Heart right ventricle (tissue), 16 donors: ENCODE data around the gene CFAP298. TPM values are rescaled to one million over a fixed set of nuclear protein-coding genes. Genes with fewer than 3 reads are reported as not detected.

ENCODE experiments used
- ATAC-seq, 8 donors: fragments of 200-7000 bp; cut with Tn5 transposase; one replicate each; pipeline ENCODE4 v1.9.1; 2020; ENCODE audit warnings: mild to moderate bottlenecking in 8 of 8, moderate library complexity in 8 of 8, moderate number of reproducible peaks in 1 of 8
- DNase-seq, 2 donors: peaks; one replicate each; pipeline ENCODE4 v3.0.0-alpha.2; 2020
- H3K27ac ChIP-seq, 10 donors: fragments of 200-600 bp; sonication (generic) in 2 of 10; one replicate each; pipeline versions ENCODE4 v1.5.0 to v1.8.0; 2020 to 2022; ENCODE audit warnings: mild to moderate bottlenecking in 3 of 10
- H3K27me3 ChIP-seq, 7 donors: fragments of 200-600 bp; one replicate each; pipeline ENCODE4 v1.8.0; 2021 to 2022; ENCODE audit warnings: mild to moderate bottlenecking in 2 of 7
- H3K36me3 ChIP-seq, 9 donors: fragments of 200-600 bp; sonication (generic) in 1 of 9; one replicate each; pipeline versions ENCODE4 v1.5.0 to v1.8.0; 2020 to 2022; ENCODE audit warnings: mild to moderate bottlenecking in 2 of 9
- H3K4me1 ChIP-seq, 9 donors: fragments of 200-600 bp; sonication (generic) in 1 of 9; one replicate each; pipeline versions ENCODE4 v1.5.0 to v1.8.0; 2020 to 2022; ENCODE audit warnings: mild to moderate bottlenecking in 4 of 9
- H3K4me3 ChIP-seq, 10 donors: fragments of 200-600 bp; sonication (generic) in 2 of 10; one replicate each; pipeline versions ENCODE4 v1.5.0 to v1.8.0; 2020 to 2022; ENCODE audit warnings: mild to moderate bottlenecking in 7 of 10, moderate library complexity in 2 of 10
- H3K9me3 ChIP-seq, 11 donors: fragments of 200-600 bp in 10 of 11; sonication (generic) in 2 of 11; one replicate each; pipeline versions ENCODE4 v1.5.0 to v1.8.0; 2013 to 2022; ENCODE audit warnings: mild to moderate bottlenecking in 2 of 11, control low read depth in 1 of 11, moderate library complexity in 1 of 11
- WGBS, 2 donors: extraction: QIAGEN DNeasy Blood & Tissue Kit; methylation state at CpG; one replicate each; pipeline ENCODE4 v1.1.7; 2013; ENCODE audit warnings: inconsistent platforms in 1 of 2; 5-methylcytosine and 5-hydroxymethylcytosine counted together
- intact Hi-C, 10 donors: fragments of 100-400 bp; cut with DNase I; formaldehyde crosslinking; loops; one replicate each; pipeline versions ENCODE4 v1.11.1 to v1.14.2; 2022
- polyA plus RNA-seq, 2 donors: library from polyadenylated mRNA; stranded (reverse); fragments of 200-250 nt; gene quantifications; one replicate each; pipeline ENCODE4 v1.2.3, GENCODE V29; 2013
- total RNA-seq, 10 donors: library from RNA; stranded (reverse); fragmentation: NEBNext Ultra II Directional in 3 of 10; extraction: Animal tissue kit (Norgen Biotek cat#: 25700) in 3 of 10; gene quantifications; one replicate each; pipeline versions ENCODE4 v1.2.1 to v1.2.4, GENCODE V29; 2021 to 2023
- TF ChIP-seq, protein P1 (sequence below), 9 donors: fragments of 200-600 bp; sonication (generic) in 2 of 9; IDR thresholded peaks; one replicate each; pipeline versions ENCODE4 v1.5.0 to v1.8.0; 2021 to 2022; ENCODE audit warnings: antibody characterized with exemption in 9 of 9, mild to moderate bottlenecking in 5 of 9, moderate library complexity in 1 of 9
- donor health status: Arrhythmogenic right ventricular cardiomyopathy.
- donor health status: ischemic (EF 13 %, LVEDD 7.1; RV severe dilation, severe dysfunction).
- donor health status: healthy with polysubstance abuse.
- donor health status: DM: no; HTN: yes; CAD: no.
- donor health status: DM: no; HTN: no; CAD: no.
- donor health status: ischemic (EF 25% LVEDD 6.9; RV normal size, moderate dysfunction).
- donor health status: ischemic (EF 25% LVEDD 5.7; RV mildly dilated, moderate dysfunction).
- donor health status: healthy.
- donor health status: DM: yes; HTN: yes; CAD: no.
- donor health status: Ischemic cardiomyopathy.
- donor health status: ischemic (EF 35%, LVEDD 5.7; RV mildly dilated, moderate dysfunction).
- donor health status: nonischemic (EF 11% LVEDD 7.7; RV severe dilation, severe dysfunction).
- donor health status: DM: yes; HTN: yes; CAD: no.
- donor health status: PGD.
- donor health status: ischemic (EF 29% LVEDD 5.4; RV normal size, mild dysfunction).
- donor health status: nonischemic (EF 23%, LVEDD 6.1; RV moderate dilation, normal function).

Gene CFAP298
- total and polyA plus RNA-seq, 12 donors: 15.8 to 40.6 (median 21.9) TPM

DNA sequence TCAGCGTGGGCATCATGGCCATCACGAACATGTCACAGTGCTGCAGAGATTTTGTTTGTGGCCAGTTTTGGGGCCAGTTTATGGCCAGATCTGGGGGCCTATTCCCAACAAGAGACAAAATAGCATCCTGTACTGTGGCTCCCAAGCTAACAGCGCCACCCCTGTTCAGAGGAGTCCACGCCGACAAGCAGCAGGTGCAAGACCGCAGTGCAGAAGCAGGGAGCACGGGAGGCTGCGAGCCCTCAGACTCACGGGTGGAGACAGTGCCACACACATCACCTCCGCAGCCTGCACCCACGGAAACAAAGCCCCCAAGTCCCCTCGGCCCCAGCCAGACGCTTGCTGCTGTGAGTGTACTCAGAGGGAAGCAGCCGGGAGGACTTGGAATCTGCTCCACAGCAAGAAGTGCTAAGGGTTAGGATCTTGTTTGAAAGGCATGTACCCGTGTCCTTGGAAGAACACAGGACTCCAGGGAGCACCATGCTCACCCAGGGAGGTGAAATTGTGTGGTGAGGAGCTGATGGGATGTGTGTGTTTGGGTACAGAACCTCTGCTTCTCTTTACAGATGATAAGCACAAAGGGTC lies 34.0 kb downstream of the CFAP298 start:
- no peak for ATAC-seq
- Histone ChIP-seq H3K36me3 (peaks cover 0 to 20% (median 0%) of the 10 kb centered on the region in 9 donors), H3K27me3 (no peaks in the 10 kb centered on the region), H3K9me3 (no peaks in the 10 kb centered on the region), H3K4me3 (no peak overlapping the region), H3K27ac (no peak overlapping the region), H3K4me1 (peaks cover 0 to 4% (median 0%) of the 10 kb centered on the region in 9 donors)
- DNase-seq: no peak
- TF ChIP-seq, protein P1, sequence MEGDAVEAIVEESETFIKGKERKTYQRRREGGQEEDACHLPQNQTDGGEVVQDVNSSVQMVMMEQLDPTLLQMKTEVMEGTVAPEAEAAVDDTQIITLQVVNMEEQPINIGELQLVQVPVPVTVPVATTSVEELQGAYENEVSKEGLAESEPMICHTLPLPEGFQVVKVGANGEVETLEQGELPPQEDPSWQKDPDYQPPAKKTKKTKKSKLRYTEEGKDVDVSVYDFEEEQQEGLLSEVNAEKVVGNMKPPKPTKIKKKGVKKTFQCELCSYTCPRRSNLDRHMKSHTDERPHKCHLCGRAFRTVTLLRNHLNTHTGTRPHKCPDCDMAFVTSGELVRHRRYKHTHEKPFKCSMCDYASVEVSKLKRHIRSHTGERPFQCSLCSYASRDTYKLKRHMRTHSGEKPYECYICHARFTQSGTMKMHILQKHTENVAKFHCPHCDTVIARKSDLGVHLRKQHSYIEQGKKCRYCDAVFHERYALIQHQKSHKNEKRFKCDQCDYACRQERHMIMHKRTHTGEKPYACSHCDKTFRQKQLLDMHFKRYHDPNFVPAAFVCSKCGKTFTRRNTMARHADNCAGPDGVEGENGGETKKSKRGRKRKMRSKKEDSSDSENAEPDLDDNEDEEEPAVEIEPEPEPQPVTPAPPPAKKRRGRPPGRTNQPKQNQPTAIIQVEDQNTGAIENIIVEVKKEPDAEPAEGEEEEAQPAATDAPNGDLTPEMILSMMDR (IDR thresholded peaks at IDR 0.05): peak in 1 of 9 donors; percentile 15
- 64 to 68% methylated on average over 15 of the region's 15 CpGs for WGBS, 2 donors
- intact Hi-C loops: loop anchor here in 1 of 10 donors (10.0 kb wide), 1 partner anchor 173 kb away; no protein-coding TSS in a partner anchor

DNA sequence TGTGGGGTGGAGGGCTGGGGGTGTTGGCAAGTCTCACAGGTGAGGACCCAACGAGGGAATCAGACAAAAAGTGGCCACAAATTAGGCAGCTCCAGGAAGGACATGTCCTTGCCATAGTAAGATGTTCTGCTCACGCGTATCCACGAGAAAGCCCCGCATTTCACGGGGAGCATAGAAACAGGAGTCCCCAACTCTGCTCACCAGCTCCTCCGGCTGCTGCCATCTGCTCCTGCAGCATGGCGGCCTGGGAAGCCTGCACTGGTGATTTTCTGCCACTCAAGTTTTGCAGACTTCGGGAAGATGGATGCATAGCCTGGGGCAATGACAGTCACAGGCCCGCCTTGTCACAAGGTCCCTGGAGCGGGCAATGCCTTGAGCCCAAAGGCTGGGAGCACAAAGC lies 36.2 kb downstream of the CFAP298 start:
- TF ChIP-seq, protein P1 (IDR thresholded peaks at IDR 0.05): no peak
- Histone ChIP-seq H3K4me3 (no peak overlapping the region), H3K27me3 (no peaks in the 10 kb centered on the region), H3K4me1 (peaks cover 0 to 4% (median 0%) of the 10 kb centered on the region in 9 donors), H3K36me3 (peaks cover 0 to 20% (median 0%) of the 10 kb centered on the region in 9 donors), H3K9me3 (no peaks in the 10 kb centered on the region), H3K27ac (no peak overlapping the region)
- intact Hi-C loops: loop anchor here in 1 of 10 donors (10.0 kb wide), 1 partner anchor 171 kb away; no protein-coding TSS in a partner anchor
- WGBS, 2 donors: 92 to 94% methylated on average over 11 of the region's 11 CpGs
- ATAC-seq: no peak
- DNase-seq: no peak

DNA sequence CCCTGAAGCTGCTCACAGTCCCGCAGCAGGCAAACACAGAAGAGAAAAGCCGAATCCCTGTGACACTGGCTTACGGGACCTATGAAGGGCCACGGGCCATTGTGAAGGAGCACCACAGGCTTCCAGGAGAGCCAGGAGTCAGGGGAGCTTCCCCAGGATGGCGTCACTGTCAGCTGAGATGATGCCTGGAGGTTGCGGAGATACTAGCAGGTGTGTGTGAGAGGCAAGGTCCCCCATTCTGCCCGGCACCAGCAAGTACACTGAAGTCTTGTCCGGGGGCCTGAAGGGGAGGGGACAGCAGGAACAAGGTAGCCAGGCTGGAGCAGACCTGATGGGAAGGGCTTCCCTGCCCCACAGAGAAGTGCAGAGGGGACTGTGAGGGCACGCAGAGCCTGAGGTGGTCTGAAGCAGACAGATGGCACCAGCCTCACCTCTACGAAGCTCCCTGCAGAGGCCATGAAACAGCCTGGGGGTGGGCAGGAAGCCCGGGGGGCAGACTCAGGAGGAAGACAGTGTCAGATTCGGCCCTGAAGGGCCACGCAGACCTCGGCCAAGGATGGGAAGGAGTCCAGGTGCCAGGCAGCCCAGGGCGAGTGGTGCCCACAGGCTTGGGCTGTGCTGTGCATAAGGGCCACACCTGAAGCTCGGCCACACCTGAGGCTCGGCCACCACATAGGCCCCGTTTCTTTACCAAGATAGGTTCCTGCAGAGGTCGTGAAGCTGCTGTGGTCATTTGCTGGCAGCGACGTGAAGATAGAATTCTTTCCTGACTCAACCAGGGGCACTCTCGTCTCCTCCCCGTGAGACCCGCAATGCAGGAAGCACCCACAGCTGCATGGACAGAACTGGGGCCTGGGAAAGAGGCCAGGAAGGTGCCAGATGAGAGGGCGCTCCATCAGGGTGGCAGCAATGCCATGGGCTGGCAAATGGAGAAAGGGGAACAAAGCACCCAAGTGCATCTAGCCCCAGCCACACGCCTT lies 36.9 kb downstream of the CFAP298 start:
- WGBS, 2 donors: 89 to 93% methylated on average over 26 of the region's 26 CpGs
- ATAC-seq (peak in 2 of 8 donors; percentile 38 to 45), DNase-seq (no peak)
- peaks cover 0 to 20% (median 0%) of the 10 kb centered on the region in 9 donors for H3K36me3 ChIP-seq
- TF ChIP-seq, protein P1 (IDR thresholded peaks at IDR 0.05): no peak
- H3K4me1 ChIP-seq: peaks cover 0 to 4% (median 0%) of the 10 kb centered on the region in 9 donors
- H3K27me3 ChIP-seq: no peaks in the 10 kb centered on the region
- intact Hi-C loops: loop anchor here in 3 of 10 donors (5.0 to 10.0 kb wide), 2 partner anchors 170 to 173 kb away; no protein-coding TSS in a partner anchor
- H3K4me3 ChIP-seq: no peak overlapping the region
- H3K27ac ChIP-seq: no peak overlapping the region
- H3K9me3 ChIP-seq: no peaks in the 10 kb centered on the region
